GM18909 (cell line): Measurements from ENCODE around the gene WAPL.
"Not testable (repeated sequence)": the region's sequence is repeated elsewhere in the genome, so short reads cannot be mapped to it uniquely, and the experiment has no call there.

Experiments used
- ATAC-seq: cut with Tn5 transposase; IDR thresholded peaks from one replicate; pipeline ENCODE4 v1.9.1; 2021; ENCODE audit warnings: mild to moderate bottlenecking; ENCODE audit not compliant: unreplicated experiment, poor library complexity

WAPL gene, protein sequence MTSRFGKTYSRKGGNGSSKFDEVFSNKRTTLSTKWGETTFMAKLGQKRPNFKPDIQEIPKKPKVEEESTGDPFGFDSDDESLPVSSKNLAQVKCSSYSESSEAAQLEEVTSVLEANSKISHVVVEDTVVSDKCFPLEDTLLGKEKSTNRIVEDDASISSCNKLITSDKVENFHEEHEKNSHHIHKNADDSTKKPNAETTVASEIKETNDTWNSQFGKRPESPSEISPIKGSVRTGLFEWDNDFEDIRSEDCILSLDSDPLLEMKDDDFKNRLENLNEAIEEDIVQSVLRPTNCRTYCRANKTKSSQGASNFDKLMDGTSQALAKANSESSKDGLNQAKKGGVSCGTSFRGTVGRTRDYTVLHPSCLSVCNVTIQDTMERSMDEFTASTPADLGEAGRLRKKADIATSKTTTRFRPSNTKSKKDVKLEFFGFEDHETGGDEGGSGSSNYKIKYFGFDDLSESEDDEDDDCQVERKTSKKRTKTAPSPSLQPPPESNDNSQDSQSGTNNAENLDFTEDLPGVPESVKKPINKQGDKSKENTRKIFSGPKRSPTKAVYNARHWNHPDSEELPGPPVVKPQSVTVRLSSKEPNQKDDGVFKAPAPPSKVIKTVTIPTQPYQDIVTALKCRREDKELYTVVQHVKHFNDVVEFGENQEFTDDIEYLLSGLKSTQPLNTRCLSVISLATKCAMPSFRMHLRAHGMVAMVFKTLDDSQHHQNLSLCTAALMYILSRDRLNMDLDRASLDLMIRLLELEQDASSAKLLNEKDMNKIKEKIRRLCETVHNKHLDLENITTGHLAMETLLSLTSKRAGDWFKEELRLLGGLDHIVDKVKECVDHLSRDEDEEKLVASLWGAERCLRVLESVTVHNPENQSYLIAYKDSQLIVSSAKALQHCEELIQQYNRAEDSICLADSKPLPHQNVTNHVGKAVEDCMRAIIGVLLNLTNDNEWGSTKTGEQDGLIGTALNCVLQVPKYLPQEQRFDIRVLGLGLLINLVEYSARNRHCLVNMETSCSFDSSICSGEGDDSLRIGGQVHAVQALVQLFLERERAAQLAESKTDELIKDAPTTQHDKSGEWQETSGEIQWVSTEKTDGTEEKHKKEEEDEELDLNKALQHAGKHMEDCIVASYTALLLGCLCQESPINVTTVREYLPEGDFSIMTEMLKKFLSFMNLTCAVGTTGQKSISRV (N-terminal part only)

GRCh38 chr10:86521678-86522509 lies at the start of gene WAPL:
TSS of gene WAPL (minus strand) at chr10:86521792. CDS start at chr10:86518069, 3,723 bp downstream.
- peak; percentile 97 for ATAC-seq

- ATAC-seq, result no peak
Measured at GRCh38 chr10:86569335-86569734, 47.7 kb upstream of the WAPL start.

DNA sequence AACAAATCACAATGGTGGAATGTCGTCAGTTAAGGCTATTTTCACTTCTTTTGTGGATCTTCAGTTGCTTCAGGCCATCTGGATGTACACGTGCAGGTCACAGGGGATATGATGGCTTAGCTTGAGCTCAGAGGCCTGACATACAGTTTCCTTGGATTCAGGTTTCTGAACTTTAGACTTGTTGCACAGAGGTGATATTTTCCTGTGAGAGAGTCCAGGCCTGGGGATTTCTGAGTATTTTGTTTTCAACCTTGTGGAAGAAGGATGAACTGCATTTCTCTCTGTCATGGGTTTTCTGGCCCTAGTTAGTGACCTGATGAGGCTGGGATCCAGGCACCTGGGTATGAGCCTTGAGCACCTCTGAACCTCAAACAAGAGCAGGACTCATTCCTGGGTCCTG lies 44.9 kb upstream of the WAPL start:
- not testable (repeated sequence) for ATAC-seq

GRCh38 chr10:86563338-86563737 lies 41.7 kb upstream of the WAPL start:
- ATAC-seq, result not testable (repeated sequence)

DNA sequence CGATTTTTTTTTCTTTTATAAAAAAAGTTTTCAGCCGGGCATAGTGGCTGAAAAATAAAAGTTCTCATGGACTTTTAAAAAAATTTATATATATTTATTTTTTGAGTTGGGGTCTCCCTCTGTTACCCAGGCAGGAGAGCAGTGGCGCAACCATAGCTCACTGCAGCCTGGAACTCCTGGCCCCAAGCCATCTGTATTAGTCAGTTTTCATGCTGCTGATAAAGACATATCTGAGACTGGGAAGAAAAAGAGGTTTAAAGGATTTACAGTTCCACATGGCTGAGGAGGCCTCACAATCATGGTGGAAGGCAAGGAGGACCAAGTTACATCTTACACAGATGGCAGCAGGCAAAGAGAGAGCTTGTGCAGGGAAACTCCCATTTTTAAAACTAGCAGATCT lies 37.1 kb upstream of the WAPL start:
- not testable (repeated sequence) for ATAC-seq

GRCh38 chr10:86556933-86557649 lies 35.5 kb upstream of the WAPL start:
- ATAC-seq, result no peak

DNA sequence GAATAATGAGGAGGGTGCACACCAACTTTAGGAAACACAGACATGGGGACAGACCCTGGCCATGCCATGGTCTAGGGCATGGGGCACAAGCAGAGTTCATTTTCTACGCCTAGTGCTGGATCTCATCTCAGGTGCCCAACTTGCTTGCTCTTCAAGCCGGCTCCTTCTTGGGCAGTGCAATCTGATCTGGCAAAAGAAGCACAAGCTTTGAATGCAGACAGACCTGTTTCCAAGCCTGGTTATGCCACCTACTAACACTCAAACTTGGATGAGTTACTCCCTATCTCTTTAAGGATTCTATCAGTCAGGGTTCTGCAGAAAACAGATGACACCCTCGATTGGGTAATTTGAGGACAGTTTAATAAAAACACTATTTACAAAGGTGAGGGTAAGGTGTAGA lies 34.9 kb upstream of the WAPL start:
- no peak for ATAC-seq

DNA sequence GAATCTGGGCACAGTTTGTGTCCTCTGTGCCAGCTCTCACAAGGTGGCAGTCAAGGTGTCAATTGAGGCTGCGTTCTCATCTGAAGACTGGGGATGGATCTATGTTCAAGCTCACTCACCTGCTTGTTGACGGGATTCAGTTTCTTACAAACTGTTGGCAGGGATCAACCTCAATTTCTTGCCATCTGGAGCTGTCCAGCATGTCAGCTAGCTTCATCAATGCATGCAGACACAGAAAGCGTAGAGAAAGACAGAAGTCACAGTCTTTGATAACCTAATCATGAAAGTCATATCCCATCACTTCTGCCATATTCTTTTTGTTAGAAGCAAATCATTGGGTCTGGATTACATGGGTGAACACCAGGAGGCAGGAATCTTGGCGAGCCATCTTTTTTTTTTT lies 32.0 kb upstream of the WAPL start:
- ATAC-seq, result no peak

- no peak for ATAC-seq
Measured at GRCh38 chr10:86553213-86553612, 31.6 kb upstream of the WAPL start.

DNA sequence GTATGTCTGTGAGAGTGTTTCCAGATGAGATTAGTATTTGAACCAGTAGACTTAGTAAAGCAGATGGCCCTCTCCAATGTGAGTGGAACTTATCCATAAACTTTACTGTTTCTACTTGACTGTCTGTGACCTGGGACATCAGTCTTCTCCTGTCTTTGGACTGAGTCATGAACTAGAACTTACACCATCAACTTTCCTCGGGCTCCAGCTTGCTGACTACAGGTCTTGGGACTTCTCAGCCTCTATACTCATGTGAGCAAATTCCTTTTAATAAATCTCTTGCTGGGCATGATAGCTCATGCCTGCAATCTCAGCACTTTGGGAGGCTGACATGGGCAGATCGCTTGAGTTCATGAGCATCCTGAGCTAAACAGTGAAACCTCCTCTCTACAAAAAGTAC lies 25.7 kb upstream of the WAPL start:
- ATAC-seq, result no peak

DNA sequence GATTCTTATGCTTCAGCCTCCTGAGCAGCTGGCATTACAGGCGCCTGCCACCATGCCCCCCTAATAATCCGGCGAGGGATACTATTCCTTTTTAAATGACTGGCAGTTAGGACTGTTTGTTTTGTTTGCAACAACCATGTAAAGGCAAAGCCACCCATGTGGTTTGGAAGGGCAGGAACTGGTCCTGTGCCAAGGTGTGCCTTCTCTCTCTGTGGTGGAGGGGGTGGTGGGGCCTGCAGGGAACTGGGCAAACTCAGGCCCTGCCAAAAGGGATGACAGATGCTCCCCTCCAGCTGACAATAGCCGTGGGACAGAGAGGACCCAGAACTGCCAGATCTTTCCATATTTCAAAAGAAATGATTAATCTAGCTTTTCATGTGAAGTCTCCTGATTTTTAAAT lies 23.5 kb upstream of the WAPL start:
- no peak for ATAC-seq

DNA sequence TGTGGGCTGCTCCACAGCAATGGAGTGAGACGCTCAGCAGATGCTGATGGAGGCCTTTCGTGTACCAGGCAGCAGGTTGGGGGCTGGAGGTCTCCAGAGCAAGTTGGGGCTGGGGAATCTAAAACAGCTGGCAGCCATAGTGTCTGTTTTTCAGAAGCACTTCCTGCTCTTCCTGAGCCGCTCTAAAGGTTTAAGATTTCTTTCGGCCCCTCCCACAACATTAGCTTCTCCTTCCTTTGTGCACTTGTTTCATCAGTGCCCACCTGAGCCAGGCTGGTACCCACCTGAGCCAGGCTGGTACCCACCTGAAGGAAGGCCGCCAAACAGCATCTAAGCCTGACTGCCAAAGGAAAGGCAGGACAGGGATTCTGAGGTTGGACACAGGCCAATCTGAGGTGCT lies 18.4 kb upstream of the WAPL start:
- ATAC-seq, result no peak

- no peak for ATAC-seq
Measured at GRCh38 chr10:86538547-86538946, 17.0 kb upstream of the WAPL start.

- not testable (repeated sequence) for ATAC-seq
Measured at GRCh38 chr10:86538040-86538439, 16.4 kb upstream of the WAPL start.

DNA sequence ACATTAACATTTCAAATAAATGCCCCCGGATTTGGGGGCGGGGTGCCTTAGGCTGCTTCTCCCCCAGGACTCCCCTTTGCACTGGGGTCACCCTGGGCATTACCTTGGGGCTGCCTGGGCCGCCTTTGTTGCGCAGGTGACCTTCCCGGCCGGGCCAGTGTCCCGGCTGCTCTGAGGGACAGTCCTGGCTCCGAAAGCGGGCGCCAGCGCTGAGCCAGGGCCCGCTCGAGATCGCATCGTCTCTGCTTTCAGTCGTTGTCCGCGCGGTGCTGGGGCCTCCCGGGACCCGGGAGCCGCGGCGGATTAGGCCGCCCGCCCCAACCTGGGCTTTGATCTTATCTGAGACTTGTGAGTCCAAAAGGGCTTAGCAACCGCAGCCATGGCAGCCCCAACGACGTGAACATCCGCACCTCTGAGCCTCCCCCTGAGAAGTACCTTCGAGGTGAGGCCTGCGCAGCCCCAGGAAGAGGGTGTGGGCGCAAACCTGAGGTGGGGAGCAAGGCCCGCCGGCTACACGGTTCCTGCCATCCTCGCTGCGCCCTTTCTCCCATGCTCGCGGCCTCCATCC lies 14.8 kb upstream of the WAPL start:
- no peak for ATAC-seq

- peak; percentile 59 for ATAC-seq
Measured at GRCh38 chr10:86535132-86535882, 13.7 kb upstream of the WAPL start.

DNA sequence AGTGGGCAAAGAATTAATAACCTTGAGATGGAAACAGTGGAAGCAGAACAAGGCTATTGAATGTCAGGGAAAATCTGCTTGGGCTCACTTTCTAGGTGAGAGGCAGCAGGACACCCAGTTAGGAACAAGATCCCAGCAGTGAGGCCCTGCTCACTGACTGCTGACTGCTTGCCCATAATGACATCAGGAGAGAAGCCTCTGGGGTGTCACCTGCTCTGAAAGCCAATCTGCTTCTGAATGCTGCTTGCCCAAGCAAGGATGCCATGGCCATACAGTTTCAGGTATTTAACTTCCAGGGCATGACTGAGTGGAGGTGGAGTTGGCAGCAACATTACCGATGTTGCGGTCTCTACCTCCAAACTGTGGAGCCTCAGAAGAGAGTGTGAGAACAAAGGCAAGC lies 11.7 kb upstream of the WAPL start:
- ATAC-seq, result no peak

GRCh38 chr10:86528736-86529135 lies 7.1 kb upstream of the WAPL start:
- not testable (repeated sequence) for ATAC-seq
